ENCODE results near the gene RNF128. TPM values are rescaled to one million over a fixed set of nuclear protein-coding genes. Genes with fewer than 3 reads are reported as not detected.

The RNF128 gene
- total RNA-seq, 4 donors from 2014 or later, result 13.5 to 19.6 (median 15.1) TPM

DNA sequence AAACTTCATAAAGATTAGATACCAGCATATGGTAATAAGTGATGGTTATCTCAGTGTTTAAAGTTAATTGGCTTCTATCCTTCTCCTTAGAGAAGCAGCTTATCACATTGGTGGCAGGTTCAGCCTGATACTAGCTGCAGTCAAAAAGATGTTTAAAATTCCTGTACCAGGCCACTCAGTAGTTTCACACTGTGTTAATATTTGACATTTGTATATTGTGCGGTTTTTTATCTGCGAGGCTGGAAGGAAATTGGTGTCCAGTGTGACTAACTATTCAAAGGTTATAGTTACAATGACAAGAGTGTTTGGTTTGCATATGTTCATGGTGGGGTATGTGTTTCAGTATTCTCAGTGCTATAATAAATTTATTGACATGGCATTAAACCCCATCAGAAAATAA is 48.5 kb downstream of the RNF128 start:
- Histone ChIP-seq H3K4me3 (no peak overlapping the region), H3K36me3 (no peaks in the 10 kb centered on the region), H3K9me3 (no peaks in the 10 kb centered on the region), H3K4me1 (no peaks in the 10 kb centered on the region), H3K27me3 (no peaks in the 10 kb centered on the region), H3K27ac (no peak overlapping the region)
- WGBS, result 72% methylated on average over 2 of the region's 2 CpGs
- TF ChIP-seq, protein P1, sequence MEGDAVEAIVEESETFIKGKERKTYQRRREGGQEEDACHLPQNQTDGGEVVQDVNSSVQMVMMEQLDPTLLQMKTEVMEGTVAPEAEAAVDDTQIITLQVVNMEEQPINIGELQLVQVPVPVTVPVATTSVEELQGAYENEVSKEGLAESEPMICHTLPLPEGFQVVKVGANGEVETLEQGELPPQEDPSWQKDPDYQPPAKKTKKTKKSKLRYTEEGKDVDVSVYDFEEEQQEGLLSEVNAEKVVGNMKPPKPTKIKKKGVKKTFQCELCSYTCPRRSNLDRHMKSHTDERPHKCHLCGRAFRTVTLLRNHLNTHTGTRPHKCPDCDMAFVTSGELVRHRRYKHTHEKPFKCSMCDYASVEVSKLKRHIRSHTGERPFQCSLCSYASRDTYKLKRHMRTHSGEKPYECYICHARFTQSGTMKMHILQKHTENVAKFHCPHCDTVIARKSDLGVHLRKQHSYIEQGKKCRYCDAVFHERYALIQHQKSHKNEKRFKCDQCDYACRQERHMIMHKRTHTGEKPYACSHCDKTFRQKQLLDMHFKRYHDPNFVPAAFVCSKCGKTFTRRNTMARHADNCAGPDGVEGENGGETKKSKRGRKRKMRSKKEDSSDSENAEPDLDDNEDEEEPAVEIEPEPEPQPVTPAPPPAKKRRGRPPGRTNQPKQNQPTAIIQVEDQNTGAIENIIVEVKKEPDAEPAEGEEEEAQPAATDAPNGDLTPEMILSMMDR (IDR thresholded peaks at IDR 0.05), result no peak
- TF ChIP-seq POLR2AphosphoS5 (IDR thresholded peaks at IDR 0.05) (no peak), POLR2A (IDR thresholded peaks at IDR 0.05) (no peak), EP300 (IDR thresholded peaks at IDR 0.05) (no peak)
- DNase-seq (ENCODE audit: low spot score in 2 of 2), result no peak

DNA sequence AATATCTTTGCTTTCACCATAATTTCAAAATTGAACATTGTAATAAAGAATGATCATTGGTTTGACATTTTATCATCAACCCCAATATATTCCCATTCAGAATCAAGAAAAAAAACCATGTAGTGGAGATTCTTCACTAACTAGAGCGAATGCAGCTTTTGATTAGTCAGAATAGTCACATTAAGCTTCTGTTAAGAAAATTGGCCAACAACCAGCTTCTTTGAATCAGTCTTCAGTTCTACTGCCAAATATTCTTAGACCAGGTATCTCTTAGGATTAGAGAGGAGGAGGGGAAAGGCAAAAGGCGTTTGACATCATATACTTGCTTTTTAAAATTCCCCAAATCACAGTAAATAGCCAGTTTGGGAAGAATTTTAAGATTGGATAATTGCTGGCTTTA is 53.8 kb downstream of the RNF128 start:
- Histone ChIP-seq H3K27me3 (no peaks in the 10 kb centered on the region), H3K27ac (no peak overlapping the region), H3K9me3 (no peaks in the 10 kb centered on the region), H3K4me3 (no peak overlapping the region), H3K4me1 (peaks cover 2% of the 10 kb centered on the region), H3K36me3 (no peaks in the 10 kb centered on the region)
- WGBS, result 21% methylated on average over 2 of the region's 2 CpGs
- no peak for TF ChIP-seq POLR2AphosphoS5 (IDR thresholded peaks at IDR 0.05)
- TF ChIP-seq, protein P1 (IDR thresholded peaks at IDR 0.05), result no peak
- no peak for TF ChIP-seq EP300 (IDR thresholded peaks at IDR 0.05)
- DNase-seq (ENCODE audit: low spot score in 2 of 2), result no peak

DNA sequence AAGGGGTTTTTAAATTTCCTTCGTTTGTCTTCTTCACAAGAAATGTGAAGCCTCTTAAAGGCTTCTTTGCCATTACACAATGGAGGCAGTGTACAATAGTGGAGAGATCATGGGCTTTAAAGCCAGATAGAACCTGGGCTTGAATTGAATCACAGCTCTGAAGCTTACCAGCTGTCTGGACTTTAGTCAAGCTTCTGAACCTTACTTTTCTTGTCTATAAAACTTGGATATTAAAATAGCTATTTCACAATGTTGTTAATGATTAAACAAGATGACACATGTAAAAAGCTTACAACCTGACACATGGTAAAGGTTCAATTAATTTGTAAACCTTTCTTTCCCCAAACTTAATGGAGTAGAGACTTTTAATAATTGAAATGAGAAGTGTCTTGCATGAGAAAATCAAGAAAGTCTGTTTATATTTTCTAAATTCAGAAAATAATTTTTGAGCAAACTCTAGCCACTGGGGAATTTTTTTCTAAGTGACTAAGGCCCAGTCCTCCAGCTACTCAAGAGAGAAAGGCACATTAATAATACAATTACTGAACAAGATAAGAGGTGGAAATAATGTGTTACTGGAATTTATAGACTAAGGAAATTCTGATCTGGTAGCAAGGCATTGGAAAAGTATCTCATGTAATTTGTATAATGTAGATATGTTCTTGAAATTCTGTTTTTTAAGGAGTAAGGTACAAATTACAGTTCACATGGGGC is 54.3 kb downstream of the RNF128 start:
- H3K9me3 ChIP-seq, result no peaks in the 10 kb centered on the region
- TF ChIP-seq POLR2A (IDR thresholded peaks at IDR 0.05) (no peak), EP300 (IDR thresholded peaks at IDR 0.05) (no peak), POLR2AphosphoS5 (IDR thresholded peaks at IDR 0.05) (no peak)
- TF ChIP-seq, protein P1 (IDR thresholded peaks at IDR 0.05), result no peak
- H3K36me3 ChIP-seq, result no peaks in the 10 kb centered on the region
- WGBS, result 26% methylated on average over 1 of the region's 1 CpG
- no peak for DNase-seq (ENCODE audit: low spot score in 2 of 2)
- H3K4me1 ChIP-seq, result peaks cover 2% of the 10 kb centered on the region
- no peak overlapping the region for H3K4me3 ChIP-seq
- no peaks in the 10 kb centered on the region for H3K27me3 ChIP-seq
- H3K27ac ChIP-seq, result no peak overlapping the region

DNA sequence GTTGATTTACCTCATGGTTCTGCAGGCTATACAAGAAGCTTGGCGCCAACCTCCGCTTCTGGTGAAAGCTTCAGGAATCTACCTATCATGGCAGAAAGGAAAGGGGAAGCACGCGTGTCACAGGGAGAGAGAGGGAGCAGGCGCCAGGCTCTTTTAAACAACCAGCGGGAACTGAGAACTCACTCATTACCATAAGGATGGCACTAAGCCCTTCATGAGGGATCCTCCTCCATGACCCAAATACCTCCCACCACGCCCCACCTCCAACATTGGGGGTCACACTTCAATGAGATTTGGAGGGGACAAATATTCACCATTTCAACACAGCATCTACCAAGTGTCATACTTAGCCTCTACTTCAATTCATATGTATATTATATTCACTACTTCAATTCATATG is 57.2 kb downstream of the RNF128 start:
- Histone ChIP-seq H3K27me3 (no peaks in the 10 kb centered on the region), H3K4me1 (peaks cover 2% of the 10 kb centered on the region), H3K36me3 (no peaks in the 10 kb centered on the region), H3K4me3 (no peak overlapping the region), H3K27ac (no peak overlapping the region), H3K9me3 (no peaks in the 10 kb centered on the region)
- TF ChIP-seq, protein P1 (IDR thresholded peaks at IDR 0.05), result no peak
- no peak for TF ChIP-seq POLR2AphosphoS5 (IDR thresholded peaks at IDR 0.05)
- no peak for TF ChIP-seq EP300 (IDR thresholded peaks at IDR 0.05)
- no peak for TF ChIP-seq POLR2A (IDR thresholded peaks at IDR 0.05)
- no peak for DNase-seq (ENCODE audit: low spot score in 2 of 2)
- WGBS, result 50% methylated on average over 7 of the region's 7 CpGs

DNA sequence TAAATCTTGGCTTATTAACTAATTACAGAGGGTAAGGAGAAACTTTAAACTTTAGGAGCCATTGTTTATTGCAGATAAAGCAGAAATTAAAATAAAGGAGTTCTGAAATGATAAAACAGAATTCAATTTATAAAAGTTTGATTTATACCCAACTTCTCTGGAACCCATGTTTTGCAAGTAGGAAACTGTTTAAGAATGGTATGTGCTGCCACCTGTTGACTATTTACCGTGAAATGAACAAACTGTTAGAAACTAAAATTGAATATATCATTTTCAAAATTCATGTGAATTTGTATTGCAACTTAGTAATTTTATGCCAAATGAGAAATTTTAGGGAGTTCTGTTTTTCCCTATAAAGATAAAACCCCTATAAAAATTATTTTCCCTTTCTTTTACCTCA is 65.0 kb downstream of the RNF128 start:
- no peak overlapping the region for H3K4me3 ChIP-seq
- no peaks in the 10 kb centered on the region for H3K4me1 ChIP-seq
- H3K27ac ChIP-seq, result no peak overlapping the region
- no peak for DNase-seq (ENCODE audit: low spot score in 2 of 2)
- H3K27me3 ChIP-seq, result no peaks in the 10 kb centered on the region
- H3K9me3 ChIP-seq, result no peaks in the 10 kb centered on the region
- WGBS, result 4% methylated on average over 1 of the region's 1 CpG
- no peaks in the 10 kb centered on the region for H3K36me3 ChIP-seq
- TF ChIP-seq, protein P1 (IDR thresholded peaks at IDR 0.05), result no peak
- TF ChIP-seq POLR2A (IDR thresholded peaks at IDR 0.05) (no peak), POLR2AphosphoS5 (IDR thresholded peaks at IDR 0.05) (no peak), EP300 (IDR thresholded peaks at IDR 0.05) (no peak)

Data from suprapubic skin (tissue), 4 donors.